A549 (cell line): ENCODE results near the gene RHCG.

Source experiments
- CEBPB ChIP-seq, 2 experiments: fragments of >200 bp in 1 of 2; sonication (Bioruptor Twin) in 1 of 2; formaldehyde crosslinking in 1 of 2; IDR thresholded peaks; 2 replicates each; pipeline ENCODE4 v1.6.1; 2012 to 2016
- JUN ChIP-seq, 2 experiments: fragments of >200 bp; sonication (Bioruptor Twin); formaldehyde crosslinking; IDR thresholded peaks; 2 replicates in 1 of 2; 3 replicates in 1 of 2; pipeline ENCODE4 v1.6.1; 2016 to 2017
- POLR2A ChIP-seq: IDR thresholded peaks from 2 replicates; pipeline ENCODE4 v1.6.1; 2012; ENCODE audit warnings: mild to moderate bottlenecking, low read length
- RCOR1 ChIP-seq: fragments of 150-350 bp; IDR thresholded peaks from 2 replicates; pipeline ENCODE4 v1.6.1; 2014; ENCODE audit warnings: antibody characterized with exemption, low read length, low read depth
- TF ChIP-seq, protein P1 (sequence below): fragments of >200 bp; sonication (Bioruptor Twin); formaldehyde crosslinking; IDR thresholded peaks from 3 replicates; pipeline ENCODE4 v1.5.1; 2016

DNA sequence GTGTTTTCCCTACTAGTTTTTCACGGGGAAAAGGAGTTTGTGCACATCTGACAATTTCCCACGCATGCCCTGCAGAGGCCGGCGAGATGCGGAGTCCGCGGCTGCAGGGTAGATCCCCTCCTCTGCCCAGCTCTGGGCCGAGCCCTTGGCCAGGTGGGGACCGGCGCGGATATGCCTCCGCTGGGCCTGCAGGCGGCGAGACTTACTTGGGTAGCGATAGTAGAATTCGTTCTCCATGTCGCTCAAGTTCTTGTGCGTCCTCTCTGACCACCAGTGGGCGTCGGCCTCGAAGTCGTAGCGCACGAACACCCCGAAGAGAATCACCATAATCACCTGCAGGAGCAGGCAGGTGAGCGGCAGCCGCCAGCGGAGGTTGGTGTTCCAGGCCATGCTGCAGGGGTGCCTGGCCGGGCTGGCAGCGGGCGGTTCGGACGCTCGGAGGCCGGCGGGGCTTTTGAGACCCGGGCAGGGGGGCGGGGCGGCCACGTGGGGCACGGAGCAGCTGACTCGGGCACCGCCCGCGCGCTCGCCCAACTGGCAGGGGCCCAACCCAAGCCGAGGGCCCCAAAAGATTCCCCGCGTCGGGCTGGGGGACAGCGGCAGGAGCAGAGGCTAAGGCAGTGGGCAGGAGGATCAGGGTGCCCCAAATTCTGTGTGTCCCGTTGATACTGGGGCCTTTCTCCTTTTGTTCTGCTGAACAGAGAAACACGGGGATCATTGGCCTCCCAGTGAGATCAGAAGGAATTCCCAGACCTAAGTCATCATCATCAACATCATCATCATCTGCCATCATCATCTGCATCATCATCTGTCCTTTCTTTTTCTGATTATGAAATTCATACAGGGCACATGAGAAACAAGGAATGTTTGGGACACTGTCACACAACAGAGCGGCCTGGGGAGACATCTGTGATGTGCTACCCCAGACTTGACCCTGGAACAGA is at the start of gene RHCG:
- TF ChIP-seq, protein P1, sequence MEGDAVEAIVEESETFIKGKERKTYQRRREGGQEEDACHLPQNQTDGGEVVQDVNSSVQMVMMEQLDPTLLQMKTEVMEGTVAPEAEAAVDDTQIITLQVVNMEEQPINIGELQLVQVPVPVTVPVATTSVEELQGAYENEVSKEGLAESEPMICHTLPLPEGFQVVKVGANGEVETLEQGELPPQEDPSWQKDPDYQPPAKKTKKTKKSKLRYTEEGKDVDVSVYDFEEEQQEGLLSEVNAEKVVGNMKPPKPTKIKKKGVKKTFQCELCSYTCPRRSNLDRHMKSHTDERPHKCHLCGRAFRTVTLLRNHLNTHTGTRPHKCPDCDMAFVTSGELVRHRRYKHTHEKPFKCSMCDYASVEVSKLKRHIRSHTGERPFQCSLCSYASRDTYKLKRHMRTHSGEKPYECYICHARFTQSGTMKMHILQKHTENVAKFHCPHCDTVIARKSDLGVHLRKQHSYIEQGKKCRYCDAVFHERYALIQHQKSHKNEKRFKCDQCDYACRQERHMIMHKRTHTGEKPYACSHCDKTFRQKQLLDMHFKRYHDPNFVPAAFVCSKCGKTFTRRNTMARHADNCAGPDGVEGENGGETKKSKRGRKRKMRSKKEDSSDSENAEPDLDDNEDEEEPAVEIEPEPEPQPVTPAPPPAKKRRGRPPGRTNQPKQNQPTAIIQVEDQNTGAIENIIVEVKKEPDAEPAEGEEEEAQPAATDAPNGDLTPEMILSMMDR: peak; percentile 74
- TF ChIP-seq RCOR1 (no peak), POLR2A (peak; percentile 49), JUN (IDR thresholded peaks at IDR 0.05) (peak; percentile 65 to 69; a peak in 3 of 5 replicates), CEBPB (IDR thresholded peaks at IDR 0.05) (peak in 1 of 2 experiments; percentile 53; a peak in 1 of 4 replicates)
